NT2/D1 (cell line): ENCODE data around the gene ETV3.

Experiments used
- DNase-seq: peaks from one replicate; pipeline ENCODE4 v3.0.0-alpha.2; 2011; ENCODE audit warnings: low read depth, low spot score
- H3K27me3 ChIP-seq: 2 replicates; pipeline ENCODE4 v1.6.0; 2011; ENCODE audit warnings: mild to moderate bottlenecking; ENCODE audit not compliant: insufficient read length, insufficient read depth
- H3K36me3 ChIP-seq: 2 replicates; pipeline ENCODE4 v1.6.1; 2011; ENCODE audit warnings: mild to moderate bottlenecking, low read length, mixed read lengths; ENCODE audit not compliant: insufficient read depth, insufficient read length
- H3K4me1 ChIP-seq: 2 replicates; pipeline ENCODE4 v1.5.1; 2011; ENCODE audit not compliant: insufficient read depth, insufficient read length
- H3K4me3 ChIP-seq: 2 replicates; pipeline ENCODE4 v1.5.1; 2011; ENCODE audit warnings: low read depth; ENCODE audit not compliant: insufficient read length
- H3K9ac ChIP-seq: 2 replicates; pipeline ENCODE4 v1.6.0; 2011; ENCODE audit warnings: low read depth; ENCODE audit not compliant: insufficient read length
- H3K9me3 ChIP-seq: 2 replicates; pipeline ENCODE4 v1.5.1; 2011; ENCODE audit warnings: mild to moderate bottlenecking, low read length; ENCODE audit not compliant: insufficient read depth
- SUZ12 ChIP-seq: IDR thresholded peaks from 2 replicates; pipeline ENCODE4 v1.6.1; 2011; ENCODE audit not compliant: insufficient read length, insufficient read depth; ENCODE audit errors: extremely low read depth
- YY1 ChIP-seq: IDR thresholded peaks from 2 replicates; pipeline ENCODE4 v1.6.1; 2011; ENCODE audit not compliant: insufficient read length, insufficient read depth
- ZNF274 ChIP-seq: IDR thresholded peaks from 2 replicates; pipeline ENCODE4 v1.6.1; 2011; ENCODE audit warnings: mild to moderate bottlenecking, low read depth, low read length

Gene ETV3

DNA sequence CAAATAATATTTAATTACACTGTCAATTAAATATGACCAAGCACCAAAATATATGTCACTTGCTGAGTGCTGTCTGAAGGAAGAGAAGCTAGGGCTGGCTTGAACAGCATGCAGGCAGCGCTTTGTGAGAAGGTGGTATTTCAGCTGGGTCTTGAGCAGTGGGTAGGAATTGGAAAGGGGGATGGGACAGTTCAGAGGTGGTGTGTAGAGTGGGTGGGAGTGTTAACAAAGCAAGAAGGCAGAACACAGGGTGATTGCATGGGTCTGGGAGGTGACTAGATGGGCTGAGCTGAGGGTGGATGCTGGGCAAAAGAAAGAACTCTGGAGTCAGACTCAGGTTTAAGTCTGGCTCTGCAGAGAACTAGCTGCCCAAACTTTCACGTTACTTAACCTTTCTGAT, 14.3 kb upstream of the ETV3 start:
- Histone ChIP-seq H3K4me3 (no peak overlapping the region), H3K27me3 (no peaks in the 10 kb centered on the region), H3K9ac (no peak overlapping the region), H3K4me1 (peaks cover 26% of the 10 kb centered on the region), H3K36me3 (no peaks in the 10 kb centered on the region), H3K9me3 (no peaks in the 10 kb centered on the region)
- no peak for TF ChIP-seq YY1
- TF ChIP-seq ZNF274 = no peak
- no peak for TF ChIP-seq SUZ12
- DNase-seq = no peak

DNA sequence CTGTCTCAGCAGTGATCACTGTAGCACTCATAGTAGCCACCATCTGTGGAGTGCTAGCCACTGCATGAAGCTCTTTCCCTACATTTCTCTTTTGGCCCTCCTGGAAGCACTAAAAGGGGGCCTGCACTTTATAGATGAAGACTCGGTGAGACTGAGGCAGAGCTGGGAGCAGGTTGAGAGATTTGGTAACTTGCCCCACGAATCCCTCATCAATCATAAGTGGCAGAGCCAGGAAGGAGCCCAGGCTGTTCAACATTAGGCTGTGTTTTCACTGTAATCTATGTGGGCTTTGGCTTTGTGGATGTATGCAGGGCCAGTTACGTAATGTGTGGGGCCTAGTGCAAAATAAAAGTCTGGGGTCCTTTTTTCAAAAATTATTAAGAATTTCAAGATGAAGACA, 13.3 kb upstream of the ETV3 start:
- DNase-seq = no peak
- Histone ChIP-seq H3K36me3 (no peaks in the 10 kb centered on the region), H3K9ac (no peak overlapping the region), H3K4me3 (no peak overlapping the region), H3K9me3 (no peaks in the 10 kb centered on the region), H3K4me1 (peaks cover 24% of the 10 kb centered on the region), H3K27me3 (no peaks in the 10 kb centered on the region)
- TF ChIP-seq SUZ12 (no peak), YY1 (no peak), ZNF274 (no peak)

DNA sequence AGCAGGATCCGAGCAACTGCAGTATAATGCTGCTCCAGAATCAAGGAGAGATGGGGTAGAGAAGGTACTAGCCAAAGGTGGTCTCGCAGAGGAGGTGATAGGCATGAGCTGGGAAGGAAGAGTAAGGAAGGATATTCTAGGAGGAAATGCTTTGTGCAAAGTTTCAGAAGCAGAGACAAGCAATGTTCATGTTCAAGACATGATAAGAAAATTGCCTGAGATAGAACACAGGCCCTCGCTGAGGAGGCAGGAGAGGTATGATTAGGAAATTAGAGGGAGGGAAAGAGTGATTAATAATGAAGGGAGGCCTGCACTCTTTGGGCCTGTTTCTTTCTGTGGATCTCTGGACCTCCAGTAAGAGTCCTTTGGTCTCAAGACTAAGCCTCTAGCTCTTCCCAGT, 12.9 kb upstream of the ETV3 start:
- Histone ChIP-seq H3K27me3 (no peaks in the 10 kb centered on the region), H3K36me3 (no peaks in the 10 kb centered on the region), H3K9me3 (no peaks in the 10 kb centered on the region), H3K4me3 (no peak overlapping the region), H3K4me1 (peaks cover 22% of the 10 kb centered on the region), H3K9ac (no peak overlapping the region)
- TF ChIP-seq YY1 (no peak), SUZ12 (no peak), ZNF274 (no peak)
- no peak for DNase-seq

DNA sequence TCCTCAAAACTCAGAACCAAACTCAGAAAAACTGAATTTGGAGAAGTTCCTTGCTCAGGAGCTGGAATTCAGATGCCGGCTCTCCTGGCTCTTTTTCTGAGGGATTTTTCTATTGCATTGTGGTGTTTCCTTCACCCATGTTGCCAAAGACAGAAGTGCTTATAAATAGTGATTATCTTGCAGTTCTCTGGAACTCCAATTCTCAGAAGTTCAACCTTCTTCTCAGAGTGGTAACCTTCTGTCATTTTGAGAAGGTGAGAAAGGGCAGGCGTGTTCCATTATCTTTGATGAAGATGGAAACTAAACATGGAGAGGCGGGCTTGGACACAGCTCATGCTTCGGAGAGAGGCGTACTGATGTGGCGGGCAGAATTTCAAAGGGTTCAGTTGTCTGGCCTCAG, 12.4 kb upstream of the ETV3 start:
- no peak overlapping the region for H3K4me3 ChIP-seq
- TF ChIP-seq YY1 (no peak), SUZ12 (no peak), ZNF274 (no peak)
- H3K27me3 ChIP-seq = no peaks in the 10 kb centered on the region
- H3K36me3 ChIP-seq = no peaks in the 10 kb centered on the region
- no peak overlapping the region for H3K9ac ChIP-seq
- H3K9me3 ChIP-seq = no peaks in the 10 kb centered on the region
- peaks cover 22% of the 10 kb centered on the region for H3K4me1 ChIP-seq
- DNase-seq = no peak

DNA sequence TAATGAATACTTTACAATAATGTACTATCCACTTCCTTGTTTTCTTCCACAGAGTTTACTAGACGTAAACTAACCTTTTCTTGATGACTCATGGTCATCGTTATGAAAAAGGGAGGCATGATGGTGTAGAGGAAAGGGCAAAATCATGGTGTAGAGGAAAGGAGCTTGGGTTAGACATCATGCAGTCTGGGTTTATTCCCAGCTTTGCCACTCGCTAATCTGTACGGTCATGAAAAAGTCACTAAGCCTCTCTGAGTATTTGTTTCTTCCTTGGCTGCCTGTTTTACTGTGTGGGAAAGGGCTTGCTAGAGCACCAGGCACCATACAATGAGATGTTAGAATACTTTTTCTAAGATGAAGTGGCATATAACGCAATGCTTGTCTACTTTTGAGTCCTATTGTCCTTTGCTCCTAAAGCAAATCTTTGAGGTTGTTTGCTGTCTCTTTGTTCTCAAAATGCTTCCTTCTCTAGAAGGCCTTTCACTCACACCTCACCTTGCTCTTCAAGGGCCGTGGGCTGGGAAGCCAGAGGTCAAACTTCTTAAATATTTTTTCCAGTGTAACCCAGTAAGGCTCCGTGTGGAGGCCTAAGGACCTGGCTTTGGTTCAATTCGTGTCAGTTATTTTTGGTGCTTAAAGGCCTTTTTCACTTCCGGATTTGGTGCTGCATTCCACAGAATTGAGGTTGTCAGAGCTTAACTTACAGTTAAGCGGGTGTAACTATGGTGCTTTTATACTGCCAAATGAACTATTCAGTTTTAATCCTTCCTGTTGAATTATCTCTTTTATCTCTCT, 9.9 kb upstream of the ETV3 start:
- no peaks in the 10 kb centered on the region for H3K36me3 ChIP-seq
- DNase-seq = no peak
- TF ChIP-seq ZNF274 (no peak), SUZ12 (no peak), YY1 (no peak)
- H3K9me3 ChIP-seq = no peaks in the 10 kb centered on the region
- H3K4me3 ChIP-seq = no peak overlapping the region
- no peaks in the 10 kb centered on the region for H3K27me3 ChIP-seq
- no peak overlapping the region for H3K9ac ChIP-seq
- H3K4me1 ChIP-seq = peaks cover 4% of the 10 kb centered on the region

DNA sequence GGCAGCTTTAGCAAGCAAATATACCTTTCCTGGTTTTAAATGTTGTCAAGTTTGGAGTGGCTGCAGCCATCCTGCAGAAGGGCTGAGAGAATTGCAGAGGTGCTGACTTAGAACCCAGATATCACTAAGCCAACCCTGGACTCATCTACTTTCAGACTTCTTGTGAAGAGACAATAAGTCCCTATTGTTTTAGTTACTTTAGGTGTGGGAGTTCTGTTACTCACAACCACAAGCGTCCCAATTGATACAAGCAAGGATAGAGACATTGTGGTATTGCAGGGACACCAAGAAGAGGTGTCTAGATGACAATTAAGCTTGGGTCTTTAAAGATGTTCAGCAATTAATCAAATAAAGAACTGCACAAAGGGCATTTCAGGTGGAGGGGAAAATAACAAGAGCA, 8.8 kb upstream of the ETV3 start:
- TF ChIP-seq YY1 (no peak), ZNF274 (no peak), SUZ12 (no peak)
- H3K4me3 ChIP-seq = no peak overlapping the region
- H3K9ac ChIP-seq = no peak overlapping the region
- H3K36me3 ChIP-seq = no peaks in the 10 kb centered on the region
- no peak for DNase-seq
- peaks cover 3% of the 10 kb centered on the region for H3K4me1 ChIP-seq
- H3K27me3 ChIP-seq = no peaks in the 10 kb centered on the region
- no peaks in the 10 kb centered on the region for H3K9me3 ChIP-seq

DNA sequence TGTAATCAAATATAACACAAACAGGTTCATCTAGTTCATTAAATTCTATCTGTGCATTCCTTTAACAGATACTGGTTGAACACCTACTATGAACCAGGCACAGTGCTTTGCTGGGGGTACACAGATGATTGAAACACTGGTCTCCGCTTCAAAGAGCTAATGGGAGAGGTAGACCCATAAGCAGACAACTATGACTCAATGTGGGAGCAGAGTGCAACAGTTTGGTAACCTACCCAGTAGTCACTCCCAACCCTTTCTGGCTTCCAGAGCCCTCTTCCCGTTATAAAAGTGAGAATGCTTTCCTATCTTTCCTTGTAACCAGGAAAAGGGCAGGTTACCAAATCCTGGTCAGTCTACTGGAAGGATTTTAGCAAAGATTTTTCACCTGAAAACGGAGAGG, 8.0 kb upstream of the ETV3 start:
- DNase-seq = no peak
- Histone ChIP-seq H3K4me1 (peaks cover under 1% of the 10 kb centered on the region), H3K27me3 (no peaks in the 10 kb centered on the region), H3K36me3 (no peaks in the 10 kb centered on the region), H3K4me3 (no peak overlapping the region), H3K9ac (no peak overlapping the region), H3K9me3 (no peaks in the 10 kb centered on the region)
- TF ChIP-seq YY1 (no peak), SUZ12 (no peak), ZNF274 (no peak)
